Testis (tissue), 3 donors: ENCODE results near the gene NUDCD3. TPM values are rescaled to one million over a fixed set of nuclear protein-coding genes. Genes with fewer than 3 reads are reported as not detected.

Source experiments
- DNase-seq: peaks from one replicate; pipeline ENCODE4 v3.0.0-alpha.2; 2019
- H3K27ac ChIP-seq, 2 donors: fragments of 200-600 bp; sonication (generic); one replicate each; pipeline ENCODE4 v1.5.1; 2019
- H3K27me3 ChIP-seq: fragments of 200-600 bp; sonication (generic); one replicate; pipeline ENCODE4 v1.5.1; 2019
- H3K36me3 ChIP-seq: fragments of 200-600 bp; sonication (generic); one replicate; pipeline ENCODE4 v1.5.1; 2017; ENCODE audit warnings: low read depth; ENCODE audit errors: missing control alignments
- H3K4me1 ChIP-seq: fragments of 200-600 bp; sonication (generic); one replicate; pipeline ENCODE4 v1.5.1; 2019
- H3K4me3 ChIP-seq, 2 donors: fragments of 200-600 bp; sonication (generic); one replicate each; pipeline ENCODE4 v1.5.1; 2017 to 2019
- H3K9me3 ChIP-seq: fragments of 200-600 bp; sonication (generic); one replicate; pipeline ENCODE4 v1.5.1; 2017
- CTCF ChIP-seq, 3 experiments: fragments of 450-650 bp in 2 of 3; fragments of 200-600 bp in 1 of 3; sonication (generic) in 1 of 3; IDR thresholded peaks; one replicate each; pipeline ENCODE4 v1.5.1; 2016 to 2019; ENCODE audit warnings: antibody characterized with exemption in 3 of 3, mild to moderate bottlenecking in 2 of 3, moderate library complexity in 1 of 3
- POLR2A ChIP-seq: fragments of 450-650 bp; IDR thresholded peaks from one replicate; pipeline ENCODE4 v1.6.1; 2017; ENCODE audit warnings: antibody characterized with exemption, mild to moderate bottlenecking, moderate library complexity
- WGBS, 2 donors: methylation state at CpG; one replicate each; pipeline ENCODE4 v1.1.5; 2018; 5-methylcytosine and 5-hydroxymethylcytosine counted together
- intact Hi-C: fragments of 100-400 bp; cut with DNase I; formaldehyde crosslinking; loops from one replicate; pipeline ENCODE4 v1.15.1; 2023; ENCODE audit warnings: low total_unique reads
- polyA plus RNA-seq: library from polyadenylated mRNA; stranded (reverse); fragments of 350-450 nt; fragmentation: Illumina TruSeq; extraction: RNeasy Lipid Tissue Mini Kit (QIAGEN cat#74804); gene quantifications from one replicate; pipeline ENCODE4 v1.2.3, GENCODE V29; 2014; ENCODE audit warnings: low read depth, low replicate concordance; ENCODE audit not compliant: insufficient read depth
- total RNA-seq, 2 donors: library from RNA; depleted of rRNA; stranded (reverse); fragments of >200 nt; gene quantifications; one replicate each; pipeline ENCODE4 v1.2.3, GENCODE V29; 2016

NUDCD3 gene
- total and polyA plus RNA-seq, 3 donors from 2014 or later: 50.6 to 112 (median 54.6) TPM

DNA sequence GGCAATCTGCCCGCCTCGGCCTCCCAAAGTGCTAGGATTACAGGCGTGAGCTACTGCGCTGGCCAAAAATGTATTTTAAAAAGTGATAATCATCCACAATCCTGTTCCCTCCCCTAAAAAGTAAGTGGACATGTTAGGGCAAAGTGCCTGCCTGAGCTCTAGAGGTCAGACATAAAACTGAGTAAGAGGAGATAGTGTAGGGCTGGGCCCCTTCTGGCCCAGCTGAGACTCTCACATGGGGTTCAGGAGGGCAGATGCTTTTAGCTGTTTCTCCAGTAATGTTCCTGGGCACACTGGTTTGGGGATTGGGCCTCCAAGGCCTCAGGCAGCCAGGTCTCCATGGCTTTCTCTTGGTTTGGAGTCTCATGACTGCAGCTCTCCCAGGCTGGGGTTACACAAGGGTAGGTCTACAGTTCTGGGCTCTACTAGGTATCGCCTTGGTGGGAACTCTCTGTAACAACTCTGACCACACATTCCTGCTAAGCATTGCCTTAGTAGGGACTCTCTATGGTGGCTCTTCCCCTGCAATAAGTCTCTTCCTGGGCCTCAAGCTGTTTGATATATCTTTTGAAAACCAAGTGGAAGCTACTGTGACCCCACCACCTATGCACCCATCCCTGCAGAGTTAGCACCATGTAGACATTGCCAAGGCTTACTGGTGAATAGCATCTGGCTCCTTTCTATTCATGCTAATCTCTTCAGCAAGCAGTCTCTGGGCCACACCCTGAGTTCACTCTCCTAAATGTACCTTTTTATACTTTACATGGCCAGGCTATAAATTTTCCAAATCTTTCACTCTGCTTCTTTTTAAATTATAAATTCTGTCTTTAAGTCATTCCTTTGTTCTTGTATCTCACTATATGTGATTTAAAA is 6.9 kb upstream of the NUDCD3 start:
- H3K27ac ChIP-seq: no peak overlapping the region
- TF ChIP-seq POLR2A: no peak
- TF ChIP-seq CTCF (IDR thresholded peaks at IDR 0.05): no peak
- no peaks in the 10 kb centered on the region for H3K9me3 ChIP-seq
- no peaks in the 10 kb centered on the region for H3K4me1 ChIP-seq
- no peak overlapping the region for H3K4me3 ChIP-seq
- WGBS, 2 donors: 91 to 99% methylated on average over 5 of the region's 5 CpGs
- no peaks in the 10 kb centered on the region for H3K36me3 ChIP-seq
- no peaks in the 10 kb centered on the region for H3K27me3 ChIP-seq
- DNase-seq: no peak
- intact Hi-C loops: no loop called here

GRCh38 chr7:44496385-44496784 is 5.9 kb upstream of the NUDCD3 start:
- no peak for DNase-seq
- no peaks in the 10 kb centered on the region for H3K27me3 ChIP-seq
- H3K27ac ChIP-seq: no peak overlapping the region
- H3K9me3 ChIP-seq: no peaks in the 10 kb centered on the region
- H3K36me3 ChIP-seq: no peaks in the 10 kb centered on the region
- intact Hi-C loops: no loop called here
- no peak overlapping the region for H3K4me3 ChIP-seq
- peaks cover under 1% of the 10 kb centered on the region for H3K4me1 ChIP-seq
- WGBS, 2 donors: 81 to 92% methylated on average over 1 of the region's 1 CpG
- TF ChIP-seq CTCF (IDR thresholded peaks at IDR 0.05) (no peak), POLR2A (no peak)

DNA sequence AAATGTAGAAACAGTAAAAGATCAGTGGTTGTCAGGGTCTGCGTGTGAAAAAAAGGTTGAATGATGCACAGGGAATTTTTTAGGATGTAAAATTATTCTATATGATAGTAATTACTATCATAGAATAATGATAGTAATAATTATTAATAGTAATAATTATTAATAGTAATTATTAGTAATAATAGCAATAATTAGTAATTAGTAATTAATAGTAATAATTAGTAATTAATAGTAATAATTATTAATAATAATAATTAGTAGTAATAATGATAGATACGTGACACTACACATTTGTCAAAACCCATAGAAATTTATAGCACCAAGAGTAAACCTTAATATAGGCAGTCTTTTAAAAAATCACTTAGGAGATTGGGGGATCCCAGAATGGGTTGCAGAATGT is 4.5 kb upstream of the NUDCD3 start:
- no peak for DNase-seq
- H3K9me3 ChIP-seq: no peaks in the 10 kb centered on the region
- no peaks in the 10 kb centered on the region for H3K36me3 ChIP-seq
- H3K27me3 ChIP-seq: no peaks in the 10 kb centered on the region
- intact Hi-C loops: no loop called here
- peaks cover 4% of the 10 kb centered on the region for H3K4me1 ChIP-seq
- 77 to 78% methylated on average over 2 of the region's 2 CpGs for WGBS, 2 donors
- no peak for TF ChIP-seq POLR2A
- no peak for TF ChIP-seq CTCF (IDR thresholded peaks at IDR 0.05)
- no peak overlapping the region for H3K4me3 ChIP-seq
- H3K27ac ChIP-seq: no peak overlapping the region

DNA sequence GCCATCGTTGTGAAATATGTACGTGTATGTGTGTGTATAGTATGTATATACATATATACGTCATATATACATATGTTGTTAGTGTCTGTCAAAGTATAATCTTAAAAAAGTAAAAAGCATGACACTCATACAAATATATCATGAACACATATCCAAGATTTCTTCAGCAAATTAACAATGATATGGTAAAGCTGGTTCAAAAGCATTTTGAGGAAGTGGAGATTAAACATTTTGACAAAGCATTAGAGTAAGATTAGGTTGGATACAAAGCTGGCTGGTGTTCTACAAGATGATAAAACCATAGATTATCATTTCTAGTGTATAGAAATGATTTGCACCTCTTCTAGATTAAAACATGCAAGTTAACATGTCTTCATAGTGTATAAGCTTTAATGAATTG is 771 bp upstream of the NUDCD3 start:
- 3 to 11% methylated on average over 3 of the region's 3 CpGs for WGBS, 2 donors
- H3K27ac ChIP-seq: peak overlapping the region in 1 of 2 donors; percentile 94
- peak overlapping the region; percentile 70 to 91 for H3K4me3 ChIP-seq
- TF ChIP-seq POLR2A: no peak
- no peak for TF ChIP-seq CTCF (IDR thresholded peaks at IDR 0.05)
- DNase-seq: no peak
- H3K36me3 ChIP-seq: no peaks in the 10 kb centered on the region
- H3K9me3 ChIP-seq: no peaks in the 10 kb centered on the region
- intact Hi-C loops: no loop called here
- H3K27me3 ChIP-seq: no peaks in the 10 kb centered on the region
- peaks cover 14% of the 10 kb centered on the region for H3K4me1 ChIP-seq

DNA sequence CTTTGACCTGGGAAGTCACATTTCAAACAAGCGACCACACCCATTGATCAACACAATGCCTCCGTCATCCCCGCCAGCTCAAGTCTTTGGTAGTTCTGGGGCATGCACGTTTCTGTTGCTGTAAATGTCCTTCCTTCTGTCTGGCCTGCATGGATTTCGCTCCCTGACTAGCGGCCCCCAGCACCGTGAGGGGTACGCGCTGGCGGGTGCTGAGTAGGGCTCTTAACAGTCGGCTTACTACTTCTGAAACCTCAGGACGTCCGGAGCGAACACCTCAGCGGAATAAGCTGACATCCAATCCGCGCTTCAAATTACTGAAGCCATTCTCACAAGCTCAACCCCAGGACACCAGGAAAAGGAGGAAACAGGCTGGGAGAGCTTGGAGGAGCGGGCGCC is 505 bp downstream of the NUDCD3 start:
- H3K4me1 ChIP-seq: peaks cover 14% of the 10 kb centered on the region
- intact Hi-C loops: no loop called here
- no peaks in the 10 kb centered on the region for H3K27me3 ChIP-seq
- WGBS, 2 donors: 0 to 1% methylated on average over 18 to 19 of the region's 19 CpGs
- peak overlapping the region; percentile 70 to 91 for H3K4me3 ChIP-seq
- peak overlapping the region; percentile 94 to 97 for H3K27ac ChIP-seq
- TF ChIP-seq CTCF (IDR thresholded peaks at IDR 0.05): no peak
- no peak for TF ChIP-seq POLR2A
- H3K36me3 ChIP-seq: no peaks in the 10 kb centered on the region
- no peaks in the 10 kb centered on the region for H3K9me3 ChIP-seq
- no peak for DNase-seq
